Fibroblast of villous mesenchyme (primary cell): ENCODE results near the gene JMJD6. TPM values are rescaled to one million over a fixed set of nuclear protein-coding genes. Genes with fewer than 3 reads are reported as not detected.

Source experiments
- DNase-seq: peaks from one replicate; pipeline ENCODE4 v3.0.0-alpha.2; 2010; ENCODE audit warnings: low read depth
- H3K4me3 ChIP-seq: 2 replicates; pipeline ENCODE4 v1.5.1; 2011; ENCODE audit warnings: low read depth, mild to moderate bottlenecking, low read length
- small RNA-seq: library from RNA; depleted of rRNA; stranded (forward); fragments of <200 nt; gene quantifications from one replicate; pipeline ENCODE3, GENCODE V24; 2012
- total RNA-seq: library from RNA; depleted of rRNA; stranded (reverse); fragments of >200 nt; gene quantifications from 2 replicates; pipeline ENCODE4 v1.2.3, GENCODE V29; 2012
- TF ChIP-seq, protein P1 (sequence below): IDR thresholded peaks from 2 replicates; pipeline ENCODE4 v1.5.1; 2012; ENCODE audit warnings: low read depth, mild to moderate bottlenecking, low read length; ENCODE audit not compliant: insufficient read depth

JMJD6 gene
- total RNA-seq, 1 donor, result 24.2 TPM

DNA sequence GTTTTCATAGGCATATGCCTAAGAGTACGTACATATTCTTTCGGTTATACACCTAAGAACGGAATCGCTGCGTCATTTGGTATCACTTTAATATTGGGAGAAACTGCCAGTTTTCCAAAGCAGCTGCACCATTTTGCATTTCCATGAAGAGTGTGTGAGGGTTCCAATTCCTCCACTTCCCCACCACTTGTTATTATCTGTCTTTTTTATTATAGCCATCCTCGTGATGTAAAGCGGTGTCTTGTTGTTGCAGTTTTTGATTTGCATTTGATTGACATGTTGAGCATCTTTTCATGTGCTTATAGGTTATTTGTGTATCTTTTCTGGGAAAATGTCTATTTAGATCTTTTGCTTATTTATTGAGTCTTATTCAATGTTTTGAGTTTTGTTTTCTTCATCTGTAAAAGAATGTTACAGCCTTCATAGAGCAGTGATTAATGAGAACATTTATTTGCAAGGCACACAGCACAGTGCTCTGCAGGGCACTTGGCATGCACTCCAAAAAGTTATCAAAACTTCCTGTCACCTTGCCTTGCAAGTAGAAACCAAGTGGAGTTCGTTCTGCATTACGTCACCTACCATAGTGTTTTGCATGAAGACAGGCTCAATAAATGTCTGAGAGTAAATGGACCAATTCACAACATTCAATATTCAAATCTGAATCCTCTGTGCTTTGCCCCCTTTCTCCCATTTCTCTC lies 56.2 kb downstream of the JMJD6 start:
- DNase-seq, result no peak
- TF ChIP-seq, protein P1, sequence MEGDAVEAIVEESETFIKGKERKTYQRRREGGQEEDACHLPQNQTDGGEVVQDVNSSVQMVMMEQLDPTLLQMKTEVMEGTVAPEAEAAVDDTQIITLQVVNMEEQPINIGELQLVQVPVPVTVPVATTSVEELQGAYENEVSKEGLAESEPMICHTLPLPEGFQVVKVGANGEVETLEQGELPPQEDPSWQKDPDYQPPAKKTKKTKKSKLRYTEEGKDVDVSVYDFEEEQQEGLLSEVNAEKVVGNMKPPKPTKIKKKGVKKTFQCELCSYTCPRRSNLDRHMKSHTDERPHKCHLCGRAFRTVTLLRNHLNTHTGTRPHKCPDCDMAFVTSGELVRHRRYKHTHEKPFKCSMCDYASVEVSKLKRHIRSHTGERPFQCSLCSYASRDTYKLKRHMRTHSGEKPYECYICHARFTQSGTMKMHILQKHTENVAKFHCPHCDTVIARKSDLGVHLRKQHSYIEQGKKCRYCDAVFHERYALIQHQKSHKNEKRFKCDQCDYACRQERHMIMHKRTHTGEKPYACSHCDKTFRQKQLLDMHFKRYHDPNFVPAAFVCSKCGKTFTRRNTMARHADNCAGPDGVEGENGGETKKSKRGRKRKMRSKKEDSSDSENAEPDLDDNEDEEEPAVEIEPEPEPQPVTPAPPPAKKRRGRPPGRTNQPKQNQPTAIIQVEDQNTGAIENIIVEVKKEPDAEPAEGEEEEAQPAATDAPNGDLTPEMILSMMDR, result no peak
- no peak overlapping the region for H3K4me3 ChIP-seq

Small RNA genes within 50 kb of the gene (small RNA-seq; reads per million reads assigned to genes)
- gene AC005837.3 (not detected), gene RF02271 (not detected), gene RNU6-97P (not detected), gene RNY4P36 (not detected)

Other genes with a start within 250 kb of the JMJD6 start
- gene RHBDF2, start 225.2 kb downstream of the JMJD6 start, total RNA-seq, result 13.4 and 14.2 TPM in 2 replicates
- 11.7 and 14.2 TPM in 2 replicates for gene CYGB, start 188.9 kb downstream of the JMJD6 start, total RNA-seq
- gene PRCD, start 186.6 kb downstream of the JMJD6 start, total RNA-seq, result 1.6 and 2.2 TPM in 2 replicates
- gene ST6GALNAC2, start 140.7 kb downstream of the JMJD6 start, total RNA-seq, result 0.86 and 1.9 TPM in 2 replicates
- gene ST6GALNAC1, start 82.8 kb downstream of the JMJD6 start, total RNA-seq, result not detected in 2 replicates
- gene MXRA7, start 15.6 kb downstream of the JMJD6 start, total RNA-seq, result 244 and 267 TPM in 2 replicates
- 27.1 and 30.2 TPM in 2 replicates for gene METTL23, start 233 bp upstream of the JMJD6 start, total RNA-seq
- gene SRSF2, start 10.7 kb upstream of the JMJD6 start, total RNA-seq, result 152 and 165 TPM in 2 replicates
- gene MFSD11, start 11.5 kb upstream of the JMJD6 start, total RNA-seq, result 31.9 and 44.5 TPM in 2 replicates
- gene MGAT5B, start 141.8 kb upstream of the JMJD6 start, total RNA-seq, result 0.32 and 0.43 TPM in 2 replicates